Liver (tissue), 9 donors: Measurements from ENCODE around the gene SP140L. TPM values are rescaled to one million over a fixed set of nuclear protein-coding genes. Genes with fewer than 3 reads are reported as not detected.

Experiments used
- DNase-seq: peaks from one replicate; pipeline ENCODE4 v3.0.0-alpha.2; 2017; ENCODE audit warnings: low spot score
- H3K27ac ChIP-seq, 2 donors: one replicate each; pipeline ENCODE4 v1.7.0; 2013; ENCODE audit warnings: inconsistent platforms in 2 of 2, low read length in 2 of 2, control low read depth in 1 of 2, low read depth in 1 of 2, mild to moderate bottlenecking in 1 of 2
- H3K27me3 ChIP-seq, 4 donors: one replicate each; pipeline versions ENCODE4 v1.6.1 to v1.7.0; 2013; ENCODE audit warnings: low read length in 3 of 4, inconsistent platforms in 1 of 4, mild to moderate bottlenecking in 1 of 4, moderate library complexity in 1 of 4; ENCODE audit not compliant: control insufficient read depth in 4 of 4, insufficient read depth in 4 of 4
- H3K36me3 ChIP-seq, 4 donors: one replicate each; pipeline versions ENCODE4 v1.6.1 to v1.7.0; 2013; ENCODE audit warnings: low read length in 3 of 4, mild to moderate bottlenecking in 3 of 4, low read depth in 1 of 4, moderate library complexity in 1 of 4; ENCODE audit not compliant: control insufficient read depth in 4 of 4, insufficient read depth in 3 of 4
- H3K4me1 ChIP-seq, 4 donors: one replicate each; pipeline versions ENCODE4 v1.6.1 to v1.7.0; 2013; ENCODE audit warnings: low read length in 3 of 4, mild to moderate bottlenecking in 3 of 4, moderate library complexity in 1 of 4; ENCODE audit not compliant: control insufficient read depth in 4 of 4, insufficient read depth in 4 of 4
- H3K4me3 ChIP-seq, 3 donors: one replicate each; pipeline versions ENCODE4 v1.6.1 to v1.7.0; 2013; ENCODE audit warnings: low read length in 3 of 3, control low read depth in 1 of 3, low read depth in 1 of 3, mild to moderate bottlenecking in 1 of 3
- H3K9ac ChIP-seq, 2 donors: one replicate each; pipeline ENCODE4 v1.7.0; 2013; ENCODE audit warnings: low read length in 2 of 2, mild to moderate bottlenecking in 2 of 2, moderate library complexity in 2 of 2, control low read depth in 1 of 2, low read depth in 1 of 2
- H3K9me3 ChIP-seq, 4 donors: one replicate each; pipeline versions ENCODE4 v1.6.1 to v1.7.0; 2013; ENCODE audit warnings: low read length in 3 of 4; ENCODE audit not compliant: control insufficient read depth in 4 of 4
- FOXA1 ChIP-seq: IDR thresholded peaks from 2 replicates; pipeline ENCODE4 v1.6.1; 2016; ENCODE audit warnings: antibody characterized with exemption
- HNF4A ChIP-seq, 2 donors: conservative IDR thresholded peaks; 2 replicates each; pipeline ENCODE4 v1.6.1; 2016; ENCODE audit warnings: antibody characterized with exemption in 2 of 2, mild to moderate bottlenecking in 2 of 2
- HNF4G ChIP-seq: IDR thresholded peaks from 2 replicates; pipeline ENCODE4 v1.6.1; 2016; ENCODE audit warnings: antibody characterized with exemption
- JUND ChIP-seq, 2 donors: IDR thresholded peaks; 2 replicates each; pipeline ENCODE4 v1.6.1; 2016; ENCODE audit warnings: antibody characterized with exemption in 2 of 2
- RAD21 ChIP-seq, 2 donors: IDR thresholded peaks; 2 replicates each; pipeline ENCODE4 v1.6.1; 2016; ENCODE audit warnings: antibody characterized with exemption in 2 of 2, mild to moderate bottlenecking in 2 of 2
- RXRA ChIP-seq, 2 donors: IDR thresholded peaks; 2 replicates each; pipeline ENCODE4 v1.6.1; 2017 to 2018; ENCODE audit warnings: antibody characterized with exemption in 2 of 2, mild to moderate bottlenecking in 1 of 2
- SP1 ChIP-seq: IDR thresholded peaks from 2 replicates; pipeline ENCODE4 v1.6.1; 2018; ENCODE audit warnings: antibody characterized with exemption, mild to moderate bottlenecking
- TAF1 ChIP-seq: conservative IDR thresholded peaks from 2 replicates; pipeline ENCODE4 v1.6.1; 2016; ENCODE audit warnings: antibody characterized with exemption, mild to moderate bottlenecking
- YY1 ChIP-seq: IDR thresholded peaks from 2 replicates; pipeline ENCODE4 v1.6.1; 2016; ENCODE audit warnings: antibody characterized with exemption, mild to moderate bottlenecking
- WGBS: extraction: QIAGEN DNeasy Blood & Tissue Kit; methylation state at CpG from one replicate; pipeline ENCODE4 v1.1.7; 2013; 5-methylcytosine and 5-hydroxymethylcytosine counted together
- polyA plus RNA-seq, 2 donors: library from polyadenylated mRNA; stranded (reverse) in 1 of 2; unstranded in 1 of 2; fragments of 200-250 nt in 1 of 2; fragments of >200 nt in 1 of 2; fragmentation: Nextera tagmentation in 1 of 2; extraction: Ambion mirVana in 1 of 2; gene quantifications; one replicate each; pipeline versions ENCODE4 v1.2.1 to v1.2.3, GENCODE V29; 2013 to 2015
- total RNA-seq, 2 donors: library from RNA; depleted of rRNA; stranded (reverse); fragments of >200 nt; gene quantifications; one replicate each; pipeline ENCODE4 v1.2.3, GENCODE V29; 2014
- TF ChIP-seq, protein P1 (sequence below): IDR thresholded peaks from 2 replicates; pipeline ENCODE4 v1.6.1; 2016; ENCODE audit warnings: antibody characterized with exemption
- TF ChIP-seq, protein P2 (sequence below): IDR thresholded peaks from 2 replicates; pipeline ENCODE4 v1.6.1; 2016; ENCODE audit warnings: antibody characterized with exemption, mild to moderate bottlenecking
- TF ChIP-seq, protein P3 (sequence below): IDR thresholded peaks from 2 replicates; pipeline ENCODE4 v1.6.1; 2016; ENCODE audit warnings: antibody characterized with exemption
- TF ChIP-seq, protein P4 (sequence below): IDR thresholded peaks from 2 replicates; pipeline ENCODE4 v1.6.1; 2016; ENCODE audit warnings: antibody characterized with exemption
- donor health status: healthy.
- donor health status: healthy.
- donor health status: healthy.
- donor health status: healthy.
- donor health status: healthy.

The SP140L gene
- total and polyA plus RNA-seq, 4 donors, result 3.1 to 21.5 (median 6.6) TPM

DNA sequence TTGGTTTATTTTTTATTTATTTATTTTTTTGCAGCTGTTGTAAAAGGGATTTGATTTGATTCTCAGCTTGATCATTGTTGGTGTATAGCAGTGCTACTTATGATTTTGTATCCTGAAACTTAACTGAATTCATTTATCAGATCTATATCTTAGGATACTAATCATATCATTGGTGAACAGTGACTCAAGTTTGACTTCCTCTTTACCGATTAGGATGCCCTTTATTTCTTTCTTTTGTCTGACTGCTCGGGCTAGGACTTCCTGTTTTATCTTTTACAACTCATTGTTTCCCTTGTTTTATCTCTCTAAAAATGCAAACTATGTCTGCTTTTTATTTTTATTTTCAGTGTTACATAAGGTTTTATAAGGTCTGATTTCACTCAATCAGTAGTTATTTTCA, 112.6 kb downstream of the SP140L start:
- Histone ChIP-seq H3K4me1 (peaks cover 0 to 2% (median under 1%) of the 10 kb centered on the region in 4 donors), H3K27ac (no peak overlapping the region), H3K9me3 (peaks cover 0 to 6% (median 4%) of the 10 kb centered on the region in 4 donors), H3K27me3 (no peaks in the 10 kb centered on the region), H3K9ac (no peak overlapping the region), H3K36me3 (peaks cover 2 to 17% (median 8%) of the 10 kb centered on the region in 4 donors), H3K4me3 (no peak overlapping the region)
- WGBS, result 63% methylated on average over 2 of the region's 2 CpGs
- no peak for DNase-seq
- TF ChIP-seq YY1 (no peak), RXRA (IDR thresholded peaks at IDR 0.05) (no peak), HNF4A (conservative IDR thresholded peaks at IDR 0.05) (no peak)

DNA sequence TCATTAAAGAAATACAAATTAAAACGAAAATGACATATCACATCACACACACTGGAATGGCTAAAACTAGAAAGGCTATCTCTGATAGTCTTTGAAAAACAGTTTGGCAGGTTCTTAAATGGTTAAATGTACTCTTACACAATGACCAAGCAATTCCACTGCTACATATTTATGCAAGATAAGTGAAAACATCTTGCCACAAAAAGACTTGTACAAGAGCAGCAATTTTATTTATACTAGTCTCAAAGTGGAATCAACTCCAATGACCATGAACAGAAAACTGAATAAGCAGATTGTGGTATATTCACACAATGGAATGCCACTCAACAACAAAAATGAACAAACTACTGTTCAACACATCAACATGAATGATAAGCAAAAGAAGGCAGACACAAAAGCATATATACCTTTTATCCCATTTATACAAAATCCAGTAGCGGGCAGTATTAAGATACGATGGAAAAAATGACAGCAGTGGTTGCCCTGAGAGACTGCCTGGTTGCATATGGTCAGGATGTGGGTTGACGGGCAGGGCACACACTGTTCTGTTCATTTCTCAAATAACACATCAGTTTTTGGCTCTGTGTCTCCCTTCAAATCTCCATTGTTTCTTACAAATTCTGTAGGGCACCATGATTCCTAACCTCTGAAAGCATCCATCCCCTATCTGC, 114.4 kb downstream of the SP140L start:
- Histone ChIP-seq H3K9me3 (peaks cover 0 to 2% (median under 1%) of the 10 kb centered on the region in 4 donors), H3K36me3 (peaks cover 5 to 22% (median 10%) of the 10 kb centered on the region in 4 donors), H3K27ac (no peak overlapping the region), H3K4me3 (no peak overlapping the region), H3K27me3 (no peaks in the 10 kb centered on the region), H3K4me1 (peaks cover 0 to 2% (median under 1%) of the 10 kb centered on the region in 4 donors), H3K9ac (no peak overlapping the region)
- WGBS, result 75% methylated on average over 4 of the region's 4 CpGs
- TF ChIP-seq SP1 (peak; percentile 46), HNF4G (no peak), RAD21 (IDR thresholded peaks at IDR 0.05) (no peak), TAF1 (no peak), JUND (IDR thresholded peaks at IDR 0.05) (peak; percentile 44 to 48), FOXA1 (no peak)
- TF ChIP-seq, protein P1, sequence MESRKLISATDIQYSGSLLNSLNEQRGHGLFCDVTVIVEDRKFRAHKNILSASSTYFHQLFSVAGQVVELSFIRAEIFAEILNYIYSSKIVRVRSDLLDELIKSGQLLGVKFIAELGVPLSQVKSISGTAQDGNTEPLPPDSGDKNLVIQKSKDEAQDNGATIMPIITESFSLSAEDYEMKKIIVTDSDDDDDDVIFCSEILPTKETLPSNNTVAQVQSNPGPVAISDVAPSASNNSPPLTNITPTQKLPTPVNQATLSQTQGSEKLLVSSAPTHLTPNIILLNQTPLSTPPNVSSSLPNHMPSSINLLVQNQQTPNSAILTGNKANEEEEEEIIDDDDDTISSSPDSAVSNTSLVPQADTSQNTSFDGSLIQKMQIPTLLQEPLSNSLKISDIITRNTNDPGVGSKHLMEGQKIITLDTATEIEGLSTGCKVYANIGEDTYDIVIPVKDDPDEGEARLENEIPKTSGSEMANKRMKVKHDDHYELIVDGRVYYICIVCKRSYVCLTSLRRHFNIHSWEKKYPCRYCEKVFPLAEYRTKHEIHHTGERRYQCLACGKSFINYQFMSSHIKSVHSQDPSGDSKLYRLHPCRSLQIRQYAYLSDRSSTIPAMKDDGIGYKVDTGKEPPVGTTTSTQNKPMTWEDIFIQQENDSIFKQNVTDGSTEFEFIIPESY, result no peak
- TF ChIP-seq, protein P2, sequence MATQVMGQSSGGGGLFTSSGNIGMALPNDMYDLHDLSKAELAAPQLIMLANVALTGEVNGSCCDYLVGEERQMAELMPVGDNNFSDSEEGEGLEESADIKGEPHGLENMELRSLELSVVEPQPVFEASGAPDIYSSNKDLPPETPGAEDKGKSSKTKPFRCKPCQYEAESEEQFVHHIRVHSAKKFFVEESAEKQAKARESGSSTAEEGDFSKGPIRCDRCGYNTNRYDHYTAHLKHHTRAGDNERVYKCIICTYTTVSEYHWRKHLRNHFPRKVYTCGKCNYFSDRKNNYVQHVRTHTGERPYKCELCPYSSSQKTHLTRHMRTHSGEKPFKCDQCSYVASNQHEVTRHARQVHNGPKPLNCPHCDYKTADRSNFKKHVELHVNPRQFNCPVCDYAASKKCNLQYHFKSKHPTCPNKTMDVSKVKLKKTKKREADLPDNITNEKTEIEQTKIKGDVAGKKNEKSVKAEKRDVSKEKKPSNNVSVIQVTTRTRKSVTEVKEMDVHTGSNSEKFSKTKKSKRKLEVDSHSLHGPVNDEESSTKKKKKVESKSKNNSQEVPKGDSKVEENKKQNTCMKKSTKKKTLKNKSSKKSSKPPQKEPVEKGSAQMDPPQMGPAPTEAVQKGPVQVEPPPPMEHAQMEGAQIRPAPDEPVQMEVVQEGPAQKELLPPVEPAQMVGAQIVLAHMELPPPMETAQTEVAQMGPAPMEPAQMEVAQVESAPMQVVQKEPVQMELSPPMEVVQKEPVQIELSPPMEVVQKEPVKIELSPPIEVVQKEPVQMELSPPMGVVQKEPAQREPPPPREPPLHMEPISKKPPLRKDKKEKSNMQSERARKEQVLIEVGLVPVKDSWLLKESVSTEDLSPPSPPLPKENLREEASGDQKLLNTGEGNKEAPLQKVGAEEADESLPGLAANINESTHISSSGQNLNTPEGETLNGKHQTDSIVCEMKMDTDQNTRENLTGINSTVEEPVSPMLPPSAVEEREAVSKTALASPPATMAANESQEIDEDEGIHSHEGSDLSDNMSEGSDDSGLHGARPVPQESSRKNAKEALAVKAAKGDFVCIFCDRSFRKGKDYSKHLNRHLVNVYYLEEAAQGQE, result no peak
- TF ChIP-seq, protein P3, sequence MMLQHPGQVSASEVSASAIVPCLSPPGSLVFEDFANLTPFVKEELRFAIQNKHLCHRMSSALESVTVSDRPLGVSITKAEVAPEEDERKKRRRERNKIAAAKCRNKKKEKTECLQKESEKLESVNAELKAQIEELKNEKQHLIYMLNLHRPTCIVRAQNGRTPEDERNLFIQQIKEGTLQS, result no peak
- TF ChIP-seq, protein P4, sequence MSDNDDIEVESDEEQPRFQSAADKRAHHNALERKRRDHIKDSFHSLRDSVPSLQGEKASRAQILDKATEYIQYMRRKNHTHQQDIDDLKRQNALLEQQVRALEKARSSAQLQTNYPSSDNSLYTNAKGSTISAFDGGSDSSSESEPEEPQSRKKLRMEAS, result no peak
- no peak for DNase-seq
